ENCODE data around the gene EIF4A3.
"Not testable (repeated sequence)": the region's sequence is repeated elsewhere in the genome, so short reads cannot be mapped to it uniquely, and the experiment has no call there.

EIF4A3 gene

GRCh38 chr17:80158846-80159245, 11.9 kb upstream of the EIF4A3 start:
- Histone ChIP-seq H3K4me1 (ENCODE audit: control insufficient read depth, insufficient read depth, low read length, poor library complexity, severe bottlenecking) (no peaks in the 10 kb centered on the region), H3K27me3 (replicated peaks; ENCODE audit: control insufficient read depth, insufficient read depth, low read length, poor library complexity, severe bottlenecking) (no peaks in the 10 kb centered on the region), H3K36me3 (ENCODE audit: control insufficient read depth, insufficient read depth, low read length) (no peaks in the 10 kb centered on the region), H3K4me3 (ENCODE audit: insufficient read depth, low read depth, low read length, poor library complexity, severe bottlenecking) (no peak overlapping the region), H3K27ac (ENCODE audit: insufficient read depth, low read length, poor library complexity, severe bottlenecking) (no peak overlapping the region), H3K9me3 (ENCODE audit: control insufficient read depth, low read length) (peaks cover 2% of the 10 kb centered on the region)
- DNase-seq, result no peak

- not testable (repeated sequence) for H3K36me3 ChIP-seq (ENCODE audit: control insufficient read depth, insufficient read depth, low read length); H3K9me3 ChIP-seq (ENCODE audit: control insufficient read depth, low read length); DNase-seq; H3K4me1 ChIP-seq (ENCODE audit: control insufficient read depth, insufficient read depth, low read length, poor library complexity, severe bottlenecking); H3K4me3 ChIP-seq (ENCODE audit: insufficient read depth, low read depth, low read length, poor library complexity, severe bottlenecking); H3K27me3 ChIP-seq (replicated peaks; ENCODE audit: control insufficient read depth, insufficient read depth, low read length, poor library complexity, severe bottlenecking); H3K27ac ChIP-seq (ENCODE audit: insufficient read depth, low read length, poor library complexity, severe bottlenecking)
Measured at GRCh38 chr17:80155600-80155999, 8.7 kb upstream of the EIF4A3 start.

GRCh38 chr17:80154166-80154565, 7.2 kb upstream of the EIF4A3 start:
- Histone ChIP-seq H3K4me3 (ENCODE audit: insufficient read depth, low read depth, low read length, poor library complexity, severe bottlenecking) (no peak overlapping the region), H3K27me3 (replicated peaks; ENCODE audit: control insufficient read depth, insufficient read depth, low read length, poor library complexity, severe bottlenecking) (no peaks in the 10 kb centered on the region)

GRCh38 chr17:80153004-80153403, 6.1 kb upstream of the EIF4A3 start:
- DNase-seq, result no peak
- Histone ChIP-seq H3K27ac (ENCODE audit: insufficient read depth, low read length, poor library complexity, severe bottlenecking) (no peak overlapping the region), H3K4me1 (ENCODE audit: control insufficient read depth, insufficient read depth, low read length, poor library complexity, severe bottlenecking) (peaks cover 6% of the 10 kb centered on the region), H3K27me3 (replicated peaks; ENCODE audit: control insufficient read depth, insufficient read depth, low read length, poor library complexity, severe bottlenecking) (no peaks in the 10 kb centered on the region), H3K4me3 (ENCODE audit: insufficient read depth, low read depth, low read length, poor library complexity, severe bottlenecking) (no peak overlapping the region), H3K36me3 (ENCODE audit: control insufficient read depth, insufficient read depth, low read length) (no peaks in the 10 kb centered on the region), H3K9me3 (ENCODE audit: control insufficient read depth, low read length) (peaks cover 2% of the 10 kb centered on the region)

More at GRCh38 chr17:80154166-80154565, 7.2 kb upstream of the EIF4A3 start:
- Histone ChIP-seq H3K27ac (ENCODE audit: insufficient read depth, low read length, poor library complexity, severe bottlenecking) (no peak overlapping the region), H3K36me3 (ENCODE audit: control insufficient read depth, insufficient read depth, low read length) (no peaks in the 10 kb centered on the region), H3K9me3 (ENCODE audit: control insufficient read depth, low read length) (peaks cover 2% of the 10 kb centered on the region), H3K4me1 (ENCODE audit: control insufficient read depth, insufficient read depth, low read length, poor library complexity, severe bottlenecking) (peaks cover 3% of the 10 kb centered on the region)
- no peak for DNase-seq

GRCh38 chr17:80152081-80152702, 5.3 kb upstream of the EIF4A3 start:
- Histone ChIP-seq H3K4me1 (ENCODE audit: control insufficient read depth, insufficient read depth, low read length, poor library complexity, severe bottlenecking) (peaks cover 10% of the 10 kb centered on the region), H3K9me3 (ENCODE audit: control insufficient read depth, low read length) (peaks cover 2% of the 10 kb centered on the region), H3K27me3 (replicated peaks; ENCODE audit: control insufficient read depth, insufficient read depth, low read length, poor library complexity, severe bottlenecking) (no peaks in the 10 kb centered on the region), H3K4me3 (ENCODE audit: insufficient read depth, low read depth, low read length, poor library complexity, severe bottlenecking) (no peak overlapping the region), H3K36me3 (ENCODE audit: control insufficient read depth, insufficient read depth, low read length) (no peaks in the 10 kb centered on the region), H3K27ac (ENCODE audit: insufficient read depth, low read length, poor library complexity, severe bottlenecking) (no peak overlapping the region)
- DNase-seq, result no peak

- DNase-seq, result no peak
- peaks cover 10% of the 10 kb centered on the region for H3K4me1 ChIP-seq (ENCODE audit: control insufficient read depth, insufficient read depth, low read length, poor library complexity, severe bottlenecking)
- no peak overlapping the region for H3K27ac ChIP-seq (ENCODE audit: insufficient read depth, low read length, poor library complexity, severe bottlenecking)
- no peak overlapping the region for H3K4me3 ChIP-seq (ENCODE audit: insufficient read depth, low read depth, low read length, poor library complexity, severe bottlenecking)
- H3K9me3 ChIP-seq (ENCODE audit: control insufficient read depth, low read length), result no peaks in the 10 kb centered on the region
- H3K27me3 ChIP-seq (replicated peaks; ENCODE audit: control insufficient read depth, insufficient read depth, low read length, poor library complexity, severe bottlenecking), result no peaks in the 10 kb centered on the region
- H3K36me3 ChIP-seq (ENCODE audit: control insufficient read depth, insufficient read depth, low read length), result no peaks in the 10 kb centered on the region
Measured at GRCh38 chr17:80151333-80151732, 4.4 kb upstream of the EIF4A3 start.

- Histone ChIP-seq H3K4me1 (ENCODE audit: control insufficient read depth, insufficient read depth, low read length, poor library complexity, severe bottlenecking) (peaks cover 22% of the 10 kb centered on the region), H3K36me3 (ENCODE audit: control insufficient read depth, insufficient read depth, low read length) (peaks cover 23% of the 10 kb centered on the region), H3K27ac (ENCODE audit: insufficient read depth, low read length, poor library complexity, severe bottlenecking) (peak overlapping the region; percentile 91), H3K4me3 (ENCODE audit: insufficient read depth, low read depth, low read length, poor library complexity, severe bottlenecking) (peak overlapping the region; percentile 82), H3K9me3 (ENCODE audit: control insufficient read depth, low read length) (no peaks in the 10 kb centered on the region), H3K27me3 (replicated peaks; ENCODE audit: control insufficient read depth, insufficient read depth, low read length, poor library complexity, severe bottlenecking) (no peaks in the 10 kb centered on the region)
- DNase-seq, result peak in 1 of 3 donors; percentile 1
Measured at GRCh38 chr17:80146121-80147034, 550 bp downstream of the EIF4A3 start.

- Histone ChIP-seq H3K27ac (ENCODE audit: insufficient read depth, low read length, poor library complexity, severe bottlenecking) (peak overlapping the region; percentile 91), H3K9me3 (ENCODE audit: control insufficient read depth, low read length) (no peaks in the 10 kb centered on the region), H3K27me3 (replicated peaks; ENCODE audit: control insufficient read depth, insufficient read depth, low read length, poor library complexity, severe bottlenecking) (no peaks in the 10 kb centered on the region), H3K36me3 (ENCODE audit: control insufficient read depth, insufficient read depth, low read length) (peaks cover 29% of the 10 kb centered on the region), H3K4me3 (ENCODE audit: insufficient read depth, low read depth, low read length, poor library complexity, severe bottlenecking) (peak overlapping the region; percentile 82), H3K4me1 (ENCODE audit: control insufficient read depth, insufficient read depth, low read length, poor library complexity, severe bottlenecking) (peaks cover 22% of the 10 kb centered on the region)
- DNase-seq, result no peak
Measured at GRCh38 chr17:80145076-80146075, 1.6 kb downstream of the EIF4A3 start.

GRCh38 chr17:80142929-80143328, 4.0 kb downstream of the EIF4A3 start:
- H3K27ac ChIP-seq (ENCODE audit: insufficient read depth, low read length, poor library complexity, severe bottlenecking), result no peak overlapping the region
- DNase-seq, result no peak
- H3K9me3 ChIP-seq (ENCODE audit: control insufficient read depth, low read length), result no peaks in the 10 kb centered on the region
- H3K4me3 ChIP-seq (ENCODE audit: insufficient read depth, low read depth, low read length, poor library complexity, severe bottlenecking), result no peak overlapping the region
- H3K36me3 ChIP-seq (ENCODE audit: control insufficient read depth, insufficient read depth, low read length), result peaks cover 52% of the 10 kb centered on the region
- H3K27me3 ChIP-seq (replicated peaks; ENCODE audit: control insufficient read depth, insufficient read depth, low read length, poor library complexity, severe bottlenecking), result no peaks in the 10 kb centered on the region
- H3K4me1 ChIP-seq (ENCODE audit: control insufficient read depth, insufficient read depth, low read length, poor library complexity, severe bottlenecking), result peaks cover 17% of the 10 kb centered on the region
